NCI-H187 (cell line): ENCODE measurements around the gene MT1B.
"Not testable (repeated sequence)": the region's sequence is repeated elsewhere in the genome, so short reads cannot be mapped to it uniquely, and the experiment has no call there.

Source experiments
- DNase-seq, 2 experiments: peaks; one replicate each; lab custom pipeline; 2025; lab: John Stamatoyannopoulos, UW

Gene MT1B

GRCh38 chr16:56637814-56638750 lies 13.6 kb upstream of the MT1B start, which contains the start of gene MT1A:
Gene MT1A, plus strand, starts transcription at chr16:56638666. Its CDS starts 73 bp downstream, at chr16:56638739.
- no peak for DNase-seq

GRCh38 chr16:56639045-56639444 lies 12.6 kb upstream of the MT1B start:
- no peak for DNase-seq

GRCh38 chr16:56640076-56640475 lies 11.6 kb upstream of the MT1B start:
- DNase-seq: no peak

- no peak for DNase-seq
These were observed 10.5 kb upstream of the MT1B start for GRCh38 chr16:56641166-56641565.

- no peak for DNase-seq
These were observed 8.5 kb upstream of the MT1B start for GRCh38 chr16:56643080-56643778.

- no peak for DNase-seq
These were observed 7.9 kb upstream of the MT1B start for GRCh38 chr16:56643833-56644232.

GRCh38 chr16:56645311-56645710 lies 6.4 kb upstream of the MT1B start:
- no peak for DNase-seq

- no peak for DNase-seq
These were observed 5.8 kb upstream of the MT1B start for GRCh38 chr16:56645838-56646237.

GRCh38 chr16:56647641-56648431 lies 3.9 kb upstream of the MT1B start:
- DNase-seq: no peak

GRCh38 chr16:56649271-56649670 lies 2.4 kb upstream of the MT1B start:
- no peak for DNase-seq

- DNase-seq: no peak
These were observed 1.9 kb upstream of the MT1B start for GRCh38 chr16:56649820-56650219.

GRCh38 chr16:56652600-56652999 lies 914 bp downstream of the MT1B start:
- DNase-seq: no peak

- no peak for DNase-seq
These were observed 1.5 kb downstream of the MT1B start for GRCh38 chr16:56653218-56653617.

GRCh38 chr16:56657555-56658326 lies 6.1 kb downstream of the MT1B start, which contains the start of gene MT1F:
Gene MT1F, plus strand, starts transcription at chr16:56657959. Its CDS starts 100 bp downstream, at chr16:56658059.
- peak; percentile 18 to 63 for DNase-seq

GRCh38 chr16:56658327-56658875 lies 6.7 kb downstream of the MT1B start:
- no peak for DNase-seq

GRCh38 chr16:56662357-56663354 lies 11.0 kb downstream of the MT1B start:
- DNase-seq: no peak

- no peak for DNase-seq
These were observed 12.8 kb downstream of the MT1B start for GRCh38 chr16:56664506-56664905.

- DNase-seq: not testable (repeated sequence)
These were observed 13.9 kb downstream of the MT1B start for GRCh38 chr16:56665286-56666261.
